H1 (cell line): Measurements from ENCODE around the gene SPAM1. TPM values are rescaled to one million over a fixed set of nuclear protein-coding genes. Genes with fewer than 3 reads are reported as not detected.

Source experiments
- CTCF ChIA-PET: fragments of 300-600 bp; sonication (Branson Sonifier 250); formaldehyde crosslinking; loops from one replicate; lab custom pipeline; 2021; ENCODE audit not compliant: partially characterized antibody; lab: Charles Lee
- POLR2A ChIA-PET: fragments of 300-600 bp; sonication (Branson Sonifier 250); formaldehyde crosslinking; loops from one replicate; lab custom pipeline; 2021; ENCODE audit warnings: inconsistent platforms; ENCODE audit not compliant: partially characterized antibody; lab: Charles Lee
- DNase-seq, 2 experiments: peaks; one replicate each; pipeline versions ENCODE4 v3.0.0 to v3.0.0-alpha.2; 2010 to 2022; ENCODE audit warnings: low spot score in 2 of 2, low read depth in 1 of 2, mixed read lengths in 1 of 2
- FAIRE-seq: peaks from 2 replicates; lab custom pipeline; 2011; peaks lifted over from hg19 to GRCh38; lab: Jason Lieb, UNC
- H2AFZ ChIP-seq: 2 replicates; pipeline ENCODE4 v1.8.1; 2012; ENCODE audit warnings: low read length, inconsistent platforms
- H2AK5ac ChIP-seq: 2 replicates; pipeline ENCODE4 v1.6.1; 2013; ENCODE audit warnings: low read depth, low read length
- H2BK120ac ChIP-seq: replicated peaks from 2 replicates; pipeline ENCODE3; 2013; ENCODE audit warnings: low read depth, low read length, inconsistent platforms
- H2BK12ac ChIP-seq: 2 replicates; pipeline ENCODE4 v1.6.1; 2013; ENCODE audit warnings: low read depth, low read length
- H2BK15ac ChIP-seq: 2 replicates; pipeline ENCODE4 v1.6.1; 2013; ENCODE audit warnings: low read length
- H2BK20ac ChIP-seq: 2 replicates; pipeline ENCODE4 v1.6.1; 2013; ENCODE audit warnings: low read length
- H2BK5ac ChIP-seq: 2 replicates; pipeline ENCODE4 v1.6.1; 2013; ENCODE audit warnings: low read depth, low read length
- H3K14ac ChIP-seq: 2 replicates; pipeline ENCODE4 v1.6.1; 2013; ENCODE audit warnings: inconsistent platforms; ENCODE audit not compliant: insufficient read length
- H3K18ac ChIP-seq: 2 replicates; pipeline ENCODE4 v1.6.1; 2013; ENCODE audit warnings: low read length; ENCODE audit errors: extremely low read depth
- H3K23ac ChIP-seq: 2 replicates; pipeline ENCODE4 v1.6.1; 2013; ENCODE audit warnings: inconsistent platforms; ENCODE audit not compliant: insufficient read length
- H3K23me2 ChIP-seq: 2 replicates; pipeline ENCODE4 v1.6.1; 2013; ENCODE audit warnings: low read depth, low read length
- H3K27ac ChIP-seq: 2 replicates; pipeline ENCODE4 v1.6.1; 2011; ENCODE audit warnings: low read depth, low read length, inconsistent platforms
- H3K27me3 ChIP-seq, 4 experiments: replicated peaks in 1 of 4; 1 replicate in 1 of 4; 2 replicates in 3 of 4; pipeline versions ENCODE4 v1.6.1 to v1.8.1; 2011 to 2013; ENCODE audit warnings: low read length in 3 of 4, mild to moderate bottlenecking in 3 of 4, inconsistent platforms in 2 of 4, mixed read lengths in 2 of 4, moderate library complexity in 1 of 4; ENCODE audit not compliant: control insufficient read depth in 3 of 4, insufficient read depth in 3 of 4; ENCODE audit errors: extremely low read depth in 1 of 4
- H3K36me3 ChIP-seq, 4 experiments: 2 replicates each; pipeline versions ENCODE4 v1.6.1 to v1.8.1; 2011 to 2013; ENCODE audit warnings: mild to moderate bottlenecking in 4 of 4, low read length in 3 of 4, moderate library complexity in 2 of 4, control low read depth in 1 of 4, inconsistent platforms in 1 of 4; ENCODE audit not compliant: insufficient read depth in 4 of 4, control insufficient read depth in 2 of 4
- H3K4ac ChIP-seq: replicated peaks from 2 replicates; pipeline ENCODE3; 2013; ENCODE audit warnings: low read length, low read depth, mixed read lengths, inconsistent platforms; ENCODE audit not compliant: insufficient read length
- H3K4me1 ChIP-seq, 4 experiments: replicated peaks in 1 of 4; 1 replicate in 1 of 4; 2 replicates in 3 of 4; pipeline versions ENCODE4 v1.6.1 to v1.8.1; 2011 to 2013; ENCODE audit warnings: low read length in 3 of 4, inconsistent platforms in 2 of 4, mixed read lengths in 1 of 4; ENCODE audit not compliant: insufficient read depth in 4 of 4, control insufficient read depth in 3 of 4
- H3K4me2 ChIP-seq, 2 experiments: 2 replicates each; pipeline versions ENCODE4 v1.6.1 to v1.8.1; 2011 to 2013; ENCODE audit warnings: low read depth in 2 of 2, low read length in 2 of 2, control low read depth in 1 of 2, inconsistent platforms in 1 of 2, mild to moderate bottlenecking in 1 of 2; ENCODE audit not compliant: insufficient read depth in 1 of 2
- H3K4me3 ChIP-seq, 4 experiments: fragments of 200-600, 300-600 bp in 1 of 4; sonication (generic), shearing (Covaris generic), sonication (Bioruptor Twin) in 1 of 4; 2 replicates each; pipeline versions ENCODE4 v1.5.1 to v1.8.1; 2011 to 2016; ENCODE audit warnings: low read length in 4 of 4, low read depth in 3 of 4, control low read depth in 2 of 4, inconsistent platforms in 2 of 4, mild to moderate bottlenecking in 2 of 4, mixed read lengths in 1 of 4, moderate library complexity in 1 of 4; ENCODE audit not compliant: insufficient read depth in 2 of 4; ENCODE audit errors: extremely low read depth in 1 of 4
- H3K56ac ChIP-seq: replicated peaks from 2 replicates; pipeline ENCODE3; 2013; ENCODE audit warnings: low read depth, mild to moderate bottlenecking, mixed read lengths, low read length, inconsistent platforms; ENCODE audit not compliant: insufficient read length
- H3K79me1 ChIP-seq: 2 replicates; pipeline ENCODE4 v1.6.1; 2013; ENCODE audit warnings: low read depth, low read length, control low read depth
- H3K79me2 ChIP-seq, 2 experiments: 2 replicates each; pipeline versions ENCODE4 v1.6.1 to v1.8.1; 2012 to 2013; ENCODE audit warnings: low read length in 2 of 2, mild to moderate bottlenecking in 2 of 2, inconsistent platforms in 1 of 2; ENCODE audit not compliant: insufficient read depth in 2 of 2, control insufficient read depth in 1 of 2
- H3K9ac ChIP-seq, 4 experiments: replicated peaks in 1 of 4; 1 replicate in 1 of 4; 2 replicates in 3 of 4; pipeline versions ENCODE4 v1.6.1 to v1.8.1; 2011 to 2013; ENCODE audit warnings: low read depth in 3 of 4, low read length in 3 of 4, control low read depth in 2 of 4, mild to moderate bottlenecking in 2 of 4, moderate library complexity in 2 of 4, inconsistent platforms in 1 of 4; ENCODE audit errors: extremely low read depth in 1 of 4
- H3K9me3 ChIP-seq, 2 experiments: 2 replicates each; pipeline versions ENCODE4 v1.6.1 to v1.8.1; 2012 to 2013; ENCODE audit warnings: mild to moderate bottlenecking in 2 of 2, moderate library complexity in 2 of 2, control low read depth in 1 of 2, inconsistent platforms in 1 of 2, low read depth in 1 of 2, low read length in 1 of 2, mixed read lengths in 1 of 2; ENCODE audit not compliant: insufficient read depth in 2 of 2
- H4K20me1 ChIP-seq, 2 experiments: replicated peaks in 1 of 2; 2 replicates each; pipeline versions ENCODE3 to v1.8.1; 2011 to 2013; ENCODE audit warnings: inconsistent platforms in 2 of 2, low read length in 2 of 2, mild to moderate bottlenecking in 1 of 2; ENCODE audit not compliant: insufficient read depth in 2 of 2, control insufficient read depth in 1 of 2
- H4K5ac ChIP-seq: 2 replicates; pipeline ENCODE4 v1.6.1; 2013; ENCODE audit warnings: low read length, low read depth, mixed read lengths, inconsistent platforms; ENCODE audit not compliant: insufficient read length
- H4K8ac ChIP-seq: 2 replicates; pipeline ENCODE4 v1.8.0; 2013; ENCODE audit warnings: mild to moderate bottlenecking, moderate library complexity, low read length, inconsistent platforms; ENCODE audit not compliant: insufficient read depth; ENCODE audit errors: extremely low read depth
- H4K91ac ChIP-seq: replicated peaks from 2 replicates; pipeline ENCODE3; 2013; ENCODE audit warnings: low read length, mixed read lengths, inconsistent platforms; ENCODE audit not compliant: insufficient read length
- CBX5 ChIP-seq: fragments of 300-800, 300-1000 bp; sonication (generic); IDR thresholded peaks from 2 replicates; pipeline ENCODE4 v1.7.1; 2016; ENCODE audit warnings: antibody characterized with exemption, low read length, low read depth
- HDAC2 ChIP-seq, 2 experiments: fragments of 300-600 bp in 1 of 2; sonication (generic) in 1 of 2; IDR thresholded peaks; 2 replicates each; pipeline ENCODE4 v1.6.1; 2011 to 2012; ENCODE audit warnings: low read depth in 2 of 2, low read length in 2 of 2, mild to moderate bottlenecking in 2 of 2, moderate library complexity in 2 of 2, borderline replicate concordance in 1 of 2, inconsistent platforms in 1 of 2
- POU5F1 ChIP-seq: IDR thresholded peaks from 2 replicates; pipeline ENCODE4 v1.6.1; 2011; ENCODE audit warnings: low read depth, mild to moderate bottlenecking, low read length, moderate library complexity
- RAD21 ChIP-seq, 2 experiments: IDR thresholded peaks in 1 of 2; conservative IDR thresholded peaks in 1 of 2; 2 replicates each; pipeline ENCODE4 v1.6.1; 2011; ENCODE audit warnings: low read depth in 2 of 2, low read length in 2 of 2, improper control_type of control experiment in 1 of 2, inconsistent platforms in 1 of 2, mild to moderate bottlenecking in 1 of 2, moderate library complexity in 1 of 2
- RBBP5 ChIP-seq: IDR thresholded peaks from 2 replicates; pipeline ENCODE4 v1.7.1; 2012; ENCODE audit warnings: low read depth, mild to moderate bottlenecking, inconsistent platforms, low read length, moderate library complexity, borderline replicate concordance
- WGBS, 2 experiments: shearing (Covaris generic) in 1 of 2; methylation state at CpG; one replicate each; pipeline versions ENCODE4 v1.1.6 to v1.1.7; 2013 to 2015; ENCODE audit warnings: low lambda C conversion rate in 2 of 2, mixed read lengths in 2 of 2, inconsistent platforms in 1 of 2, low coverage in 1 of 2, missing lambda C conversion rate in 1 of 2; ENCODE audit not compliant: insufficient replicate concordance in 2 of 2, insufficient coverage in 1 of 2, insufficient read length in 1 of 2; ENCODE audit errors: extremely low coverage in 1 of 2, missing lambda C conversion rate in 1 of 2; 5-methylcytosine and 5-hydroxymethylcytosine counted together
- polyA plus RNA-seq, 7 experiments: library from polyadenylated mRNA; depleted of rRNA in 3 of 7; stranded (reverse) in 5 of 7; unstranded in 2 of 7; fragments of >200 nt in 5 of 7; fragments of 200-250 nt in 2 of 7; gene quantifications; 1 replicate in 5 of 7; 2 replicates in 1 of 7; 4 replicates in 1 of 7; pipeline versions ENCODE4 v1.2.1 to v1.2.3, GENCODE V29; 2011 to 2013; ENCODE audit warnings: missing spikeins in 2 of 7, mixed read lengths in 2 of 7
- total RNA-seq: library from RNA; stranded (reverse); fragmentation: NEBNext Ultra II Directional; extraction: Animal tissue kit (Norgen Biotek cat#: 25700); gene quantifications from 2 replicates; pipeline ENCODE4 v1.2.1, GENCODE V29; 2021

SPAM1 gene
- total and polyA plus RNA-seq, 2 of the 8 experiments (the other 6 are each of a cell fraction or from before 2014, with no cell fraction given) = not detected

GRCh38 chr7:123879628-123880027 is 45.4 kb upstream of the SPAM1 start:
- H3K36me3 ChIP-seq = no peaks in the 10 kb centered on the region
- TF ChIP-seq RBBP5 = no peak
- no peak for TF ChIP-seq RAD21 (IDR thresholded peaks at IDR 0.05 in 1 of 2, conservative IDR thresholded peaks at IDR 0.05 in 1 of 2; ENCODE audit: low read depth in 2 of 2, low read length in 2 of 2)
- TF ChIP-seq CBX5 = no peak
- TF ChIP-seq POU5F1 = no peak
- no peak for TF ChIP-seq HDAC2 (IDR thresholded peaks at IDR 0.05; ENCODE audit: borderline replicate concordance in 1 of 2, low read depth in 2 of 2, low read length in 2 of 2)

More at GRCh38 chr7:123879628-123880027, 45.4 kb upstream of the SPAM1 start:
- Histone ChIP-seq H4K91ac (no peak overlapping the region), H3K23me2 (no peaks in the 10 kb centered on the region), H3K14ac (no peak overlapping the region), H4K5ac (no peak overlapping the region), H2BK120ac (no peak overlapping the region), H3K27ac (no peak overlapping the region), H3K4ac (no peak overlapping the region), H3K27me3 (no peaks in the 10 kb centered on the region), H3K79me2 (no peaks in the 10 kb centered on the region), H4K8ac (no peak overlapping the region), H2AFZ (no peak overlapping the region), H3K9ac (no peak overlapping the region), H3K4me2 (no peak overlapping the region), H3K79me1 (no peaks in the 10 kb centered on the region), H3K4me1 (no peaks in the 10 kb centered on the region), H3K4me3 (no peak overlapping the region), H3K9me3 (no peaks in the 10 kb centered on the region), H2AK5ac (no peak overlapping the region), H3K56ac (no peak overlapping the region), H2BK20ac (no peak overlapping the region), H4K20me1 (no peaks in the 10 kb centered on the region), H3K23ac (no peak overlapping the region), H2BK15ac (no peak overlapping the region), H2BK5ac (no peak overlapping the region), H3K18ac (no peak overlapping the region), H2BK12ac (no peak overlapping the region)
- WGBS, 2 experiments = 92% methylated on average over 4 of the region's 4 CpGs; no CpG with 5 or more reads in 1 of the 2 experiments
- CTCF ChIA-PET = interaction anchor here (1.0 to 1.9 kb wide), 5 partner anchors 9 to 243 kb away, joined by 3 to 8 read pairs (median 4); no protein-coding TSS in a partner anchor
- POLR2A ChIA-PET = no interaction called here
- FAIRE-seq (no peak), DNase-seq (no peak)
